ENCODE data around the gene MRPL28.
"Not testable (repeated sequence)": the region's sequence is repeated elsewhere in the genome, so short reads cannot be mapped to it uniquely, and the experiment has no call there.

The MRPL28 gene

DNA sequence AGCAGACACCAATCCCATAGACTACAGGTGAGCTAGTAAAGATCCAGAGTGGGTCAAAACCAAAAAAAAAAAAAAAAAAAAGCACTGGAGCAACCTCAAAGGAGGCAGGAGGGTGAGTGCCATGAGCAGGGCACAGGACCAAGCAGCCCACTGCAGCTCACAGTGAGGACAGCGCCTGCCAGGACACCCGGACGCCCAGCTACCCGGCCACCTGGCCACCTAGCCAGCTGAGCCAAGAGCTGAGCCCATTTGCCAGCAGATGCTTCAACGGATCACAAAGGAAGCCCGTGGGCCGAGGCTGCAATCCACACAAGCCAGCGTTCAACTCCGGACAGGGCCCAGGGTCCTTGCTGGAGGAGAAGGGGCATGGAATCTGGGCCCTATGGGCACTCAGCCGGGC lies 32.9 kb downstream of the MRPL28 start:
- no peak for FAIRE-seq

GRCh38 chr16:336269-336668 lies 34.1 kb downstream of the MRPL28 start:
- no peak for FAIRE-seq

- FAIRE-seq, result not testable (repeated sequence)
Measured at GRCh38 chr16:334861-335632, 35.3 kb downstream of the MRPL28 start.

- FAIRE-seq, result not testable (repeated sequence)
Measured at GRCh38 chr16:334164-334832, 36.0 kb downstream of the MRPL28 start.

- no peak for FAIRE-seq
Measured at GRCh38 chr16:333406-334094, 36.8 kb downstream of the MRPL28 start.

GRCh38 chr16:331181-331814 lies 39.0 kb downstream of the MRPL28 start:
- not testable (repeated sequence) for FAIRE-seq

GRCh38 chr16:330741-331140 lies 39.6 kb downstream of the MRPL28 start:
- FAIRE-seq, result no peak

DNA sequence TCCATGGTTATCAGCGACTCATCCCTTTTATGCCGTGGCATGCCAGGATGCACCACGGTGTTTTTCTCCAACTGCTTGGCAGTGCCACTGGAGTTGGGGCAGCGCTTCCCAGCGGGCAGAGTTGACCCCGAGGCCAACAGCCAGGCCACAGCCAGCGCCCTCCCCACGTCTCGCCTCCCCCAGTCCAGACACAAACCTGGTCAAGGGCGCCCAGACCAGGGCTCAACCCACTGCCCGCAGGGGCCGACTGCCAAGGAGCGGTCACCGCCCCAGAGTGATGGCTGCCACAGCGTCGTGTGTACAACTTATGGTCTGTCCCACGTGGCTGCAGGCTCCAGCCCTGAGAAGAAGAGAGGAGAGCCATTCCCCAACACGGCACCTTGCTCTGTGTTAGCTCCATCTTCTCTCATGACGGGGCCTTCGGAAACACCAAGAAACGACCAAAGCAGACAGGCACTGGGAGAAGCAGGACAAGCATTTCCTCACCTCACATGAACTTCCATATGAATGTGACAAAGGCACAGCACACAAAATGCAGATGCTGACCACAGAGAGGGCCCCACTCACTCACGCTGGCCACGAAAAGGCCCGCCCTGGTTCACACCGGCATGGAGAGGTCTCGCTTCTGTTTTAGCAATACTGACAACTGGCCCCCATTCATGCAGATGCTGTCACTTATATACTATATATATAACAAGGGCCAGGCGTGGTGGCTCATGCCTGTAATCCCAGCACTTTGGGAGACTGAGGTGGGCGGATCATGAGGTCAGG lies 44.8 kb downstream of the MRPL28 start:
- no peak for FAIRE-seq

DNA sequence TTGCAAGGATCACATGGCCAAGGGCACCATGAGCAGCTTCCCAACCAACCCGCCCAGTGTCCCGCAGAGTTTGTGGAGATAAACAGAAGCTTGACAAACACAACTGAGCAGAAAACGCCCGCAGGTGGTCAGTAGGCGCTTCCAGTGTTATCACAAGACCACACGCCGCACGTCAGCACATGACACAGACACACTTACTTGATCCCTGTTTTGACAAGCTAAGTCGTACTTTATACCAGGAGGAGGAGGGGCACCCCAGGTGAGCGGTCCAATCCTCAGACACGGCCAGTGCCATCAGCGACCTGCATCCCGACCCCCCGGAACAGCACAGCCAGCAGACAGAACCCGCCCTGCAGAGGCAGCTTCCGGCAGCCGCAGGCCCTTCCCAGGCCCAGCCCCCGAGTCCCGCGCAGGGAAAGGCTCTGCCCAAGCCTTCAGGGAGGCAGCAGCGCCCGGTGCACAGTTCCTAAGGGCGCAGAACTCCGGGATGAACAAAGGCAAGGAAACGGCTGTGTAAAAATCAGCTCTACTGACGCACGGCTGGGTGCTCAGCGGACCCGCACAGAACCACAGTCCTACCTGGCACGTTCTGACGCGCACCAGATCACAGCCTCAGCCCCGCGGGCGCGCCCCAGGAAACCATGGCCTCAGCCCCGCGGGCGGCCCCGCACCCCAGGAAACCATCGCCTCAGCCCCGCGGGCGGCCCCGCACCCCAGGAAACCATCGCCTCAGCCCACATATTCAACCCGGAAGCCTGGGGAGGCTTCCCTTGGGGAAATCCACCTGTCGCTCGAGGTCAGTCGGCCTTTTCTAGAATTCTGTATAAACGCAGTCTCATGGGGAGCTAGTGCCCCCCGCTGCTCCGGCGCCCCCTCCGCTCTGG lies 45.6 kb downstream of the MRPL28 start:
- FAIRE-seq, result no peak

GRCh38 chr16:324201-324450 lies 46.2 kb downstream of the MRPL28 start:
- no peak for FAIRE-seq

DNA sequence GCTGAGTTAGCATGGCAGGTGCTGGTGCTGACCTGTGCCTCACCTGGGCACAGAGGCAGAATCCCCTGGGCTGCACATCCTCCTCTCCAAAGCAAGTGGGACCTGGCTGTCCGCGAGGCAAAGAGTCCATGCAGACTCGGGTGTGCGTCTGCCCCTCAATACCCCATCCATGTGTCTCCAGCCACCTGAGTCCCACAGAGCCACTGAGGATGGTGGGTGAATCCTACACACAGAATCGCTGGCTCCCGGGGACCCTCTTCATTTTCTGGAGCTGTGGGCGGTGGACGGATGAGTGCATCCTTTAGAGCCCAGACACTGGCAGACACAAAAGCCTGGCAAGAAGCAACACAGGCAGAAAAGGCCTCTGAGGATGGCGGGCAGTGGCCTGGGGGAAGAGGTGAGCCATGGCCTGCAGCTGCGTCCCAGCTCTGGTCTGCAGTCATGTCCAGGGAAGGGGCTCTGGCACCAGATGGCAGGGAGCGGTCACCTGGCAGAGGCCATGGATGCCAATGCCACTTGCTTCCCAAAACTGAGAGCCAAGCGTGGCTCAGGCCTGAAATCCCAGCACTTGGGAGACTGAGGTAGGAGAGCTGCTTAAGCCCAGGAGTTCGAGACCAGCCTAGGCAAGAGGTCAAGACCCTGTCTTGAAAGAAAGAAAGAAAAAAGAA lies 47.7 kb downstream of the MRPL28 start:
- FAIRE-seq, result no peak

- FAIRE-seq, result no peak
Measured at GRCh38 chr16:321532-321931, 48.8 kb downstream of the MRPL28 start.

DNA sequence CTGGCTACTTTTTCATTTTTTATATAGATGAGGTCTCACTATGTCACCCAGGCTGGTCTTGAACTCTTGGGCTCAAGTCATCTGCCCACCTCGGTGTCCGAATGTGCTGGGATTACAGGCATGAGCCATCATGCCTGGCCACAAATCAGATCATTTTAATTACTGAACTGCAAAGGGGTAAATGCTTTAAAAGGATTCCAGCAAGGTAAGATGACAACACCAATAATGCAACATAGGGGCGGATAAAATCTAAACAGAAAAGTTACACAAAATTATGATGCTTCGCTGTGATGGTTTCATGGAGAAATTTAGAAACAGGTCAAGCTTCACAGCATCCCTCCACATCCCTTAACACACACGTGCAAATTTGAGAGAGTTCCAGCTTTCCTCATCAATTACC lies 50.1 kb downstream of the MRPL28 start:
- no peak for FAIRE-seq

DNA sequence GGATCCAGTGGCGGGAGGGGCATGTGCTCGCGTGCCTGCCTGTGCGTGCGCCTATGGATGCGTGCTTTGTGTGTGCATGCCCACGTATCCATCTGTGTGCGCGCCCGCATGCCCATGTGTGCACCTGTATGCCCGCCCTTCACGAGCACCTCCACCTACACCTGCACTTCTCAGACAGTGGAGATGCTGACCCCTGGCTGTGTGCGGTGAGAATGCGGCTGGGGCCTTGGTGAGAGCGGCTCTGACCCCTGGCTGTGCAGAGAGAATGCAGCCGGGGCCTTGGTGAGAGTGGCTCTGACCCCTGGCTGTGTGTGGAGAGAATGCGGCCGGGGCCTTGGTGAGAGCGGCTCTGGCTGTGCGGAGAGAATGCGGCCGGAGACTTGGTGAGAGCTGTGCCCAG lies 51.7 kb downstream of the MRPL28 start:
- no peak for FAIRE-seq

DNA sequence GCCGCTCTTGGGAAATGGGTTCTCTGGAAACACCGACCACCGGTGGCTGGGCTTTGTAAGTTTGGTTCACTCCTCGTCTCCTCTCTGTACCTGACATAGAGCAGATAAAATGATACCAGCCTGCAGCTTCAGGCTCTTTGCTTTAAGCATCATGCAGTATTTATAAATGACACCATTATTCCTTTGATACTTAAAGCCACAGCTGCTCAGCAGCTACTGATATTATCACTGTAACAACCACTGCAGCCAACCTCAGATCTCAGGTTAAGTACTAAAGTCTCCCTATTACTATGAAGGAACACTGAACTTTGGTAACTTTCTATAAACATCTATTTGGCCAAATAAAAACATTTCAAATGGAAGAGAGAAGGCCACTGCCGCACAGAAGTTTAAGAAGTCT lies 52.8 kb downstream of the MRPL28 start:
- no peak for FAIRE-seq
